NCI-H226 (cell line): ENCODE results near the gene NOL4L.
"Not testable (repeated sequence)": the region's sequence is repeated elsewhere in the genome, so short reads cannot be mapped to it uniquely, and the experiment has no call there.

Experiments used
- DNase-seq: peaks from one replicate; pipeline ENCODE4 v3.0.0-alpha.2; 2015

Gene NOL4L

GRCh38 chr20:32501709-32502108 is 83.4 kb downstream of the NOL4L start:
- DNase-seq: no peak

- DNase-seq: no peak
Observed at GRCh38 chr20:32497589-32498224, 87.4 kb downstream of the NOL4L start.

DNA sequence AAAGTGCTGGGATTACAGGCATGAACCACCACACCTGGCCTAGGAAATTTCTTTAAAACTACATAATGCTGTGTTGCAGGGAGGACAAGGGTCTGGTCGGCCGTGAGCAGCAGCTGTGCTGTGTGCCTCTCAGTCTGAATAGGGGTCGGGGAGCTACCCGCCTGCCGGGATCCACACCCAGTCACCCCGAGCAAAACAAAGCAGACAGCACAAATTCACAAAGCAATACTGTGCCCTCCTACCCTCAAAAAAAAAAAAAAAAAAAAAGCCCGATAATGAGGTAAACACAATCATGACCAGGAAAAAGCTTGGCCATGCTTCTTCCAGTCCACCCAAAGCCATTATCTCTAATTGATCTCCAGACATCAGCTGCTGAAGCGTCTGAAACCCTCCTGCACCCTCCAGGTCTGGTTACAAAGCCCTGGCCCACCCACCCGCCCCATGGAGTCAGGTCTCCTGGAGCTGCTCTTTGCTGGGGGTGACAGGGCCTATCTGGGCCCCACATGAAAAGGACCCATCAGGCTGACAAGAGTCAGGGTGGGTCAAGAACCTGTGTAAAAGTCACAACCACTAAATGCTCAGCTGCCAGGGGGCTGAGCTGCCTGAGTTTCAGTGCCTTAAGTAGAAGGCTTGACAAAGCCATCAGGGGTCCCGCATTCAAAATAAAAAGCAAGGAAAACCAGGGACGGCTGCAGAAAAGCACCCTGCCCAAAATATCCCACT is 88.2 kb downstream of the NOL4L start:
- no peak for DNase-seq

- no peak for DNase-seq
Observed at GRCh38 chr20:32495949-32496348, 89.2 kb downstream of the NOL4L start.

GRCh38 chr20:32495217-32495565 is 89.9 kb downstream of the NOL4L start:
- DNase-seq: no peak

- DNase-seq: peak; percentile 69
Observed at GRCh38 chr20:32494483-32495216, 90.5 kb downstream of the NOL4L start.

- no peak for DNase-seq
Observed at GRCh38 chr20:32493356-32493755, 91.8 kb downstream of the NOL4L start.

DNA sequence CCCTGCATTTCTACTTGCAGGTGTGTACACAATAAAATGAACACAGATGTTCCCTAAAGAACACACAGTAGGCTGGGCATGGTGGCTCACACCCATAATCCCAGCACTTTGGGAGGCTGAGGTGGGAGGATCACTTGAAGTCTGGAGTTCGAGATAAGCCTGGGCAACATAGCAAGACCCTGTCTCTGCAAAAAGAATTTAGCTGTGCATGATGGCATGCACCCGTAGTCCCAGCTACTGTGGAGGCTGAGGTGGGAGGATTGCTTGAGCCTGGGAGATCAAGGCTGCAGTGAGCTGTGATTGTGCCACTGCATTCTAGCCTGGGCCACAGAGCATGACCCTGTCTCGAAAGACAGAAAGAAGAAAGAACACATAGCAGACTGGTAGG is 93.4 kb downstream of the NOL4L start:
- DNase-seq: not testable (repeated sequence)

- DNase-seq: no peak
Observed at GRCh38 chr20:32490942-32491763, 94.0 kb downstream of the NOL4L start.

GRCh38 chr20:32488066-32488838 is 96.9 kb downstream of the NOL4L start:
- DNase-seq: no peak

GRCh38 chr20:32487381-32487780 is 97.8 kb downstream of the NOL4L start:
- no peak for DNase-seq

DNA sequence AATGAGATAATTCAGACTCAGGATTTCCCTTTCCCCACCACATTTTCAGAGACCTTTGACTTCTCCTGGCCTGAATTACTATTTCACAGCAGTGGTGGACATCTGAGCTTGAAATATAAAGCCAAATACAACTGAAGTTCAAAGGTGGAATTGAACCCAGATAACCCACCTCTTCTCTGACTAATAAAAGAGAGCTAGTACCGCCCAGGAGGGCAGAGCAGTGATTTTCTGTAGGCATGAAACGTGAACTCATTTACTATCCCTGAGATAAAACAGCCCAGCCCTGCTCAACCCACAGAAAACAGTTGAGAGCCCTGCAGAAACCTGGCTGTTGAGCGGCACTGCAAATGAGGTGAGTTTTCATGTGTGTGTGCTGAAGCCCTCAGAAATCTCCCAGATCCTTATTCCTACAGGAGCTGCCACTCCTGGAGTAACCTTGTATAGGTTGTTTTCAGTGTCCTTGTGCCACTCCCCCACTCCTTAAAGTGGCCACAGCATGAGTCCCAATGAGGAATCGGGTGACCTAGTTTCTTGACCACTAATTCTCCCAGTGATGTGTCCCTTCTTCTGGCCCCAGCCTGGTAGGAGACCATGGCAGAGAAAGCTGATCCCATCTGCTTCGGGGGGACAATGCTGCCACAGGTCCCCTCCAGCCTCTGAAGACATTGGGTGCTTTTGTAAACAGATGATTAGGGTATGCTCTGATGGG is 99.2 kb downstream of the NOL4L start:
- no peak for DNase-seq

GRCh38 chr20:32484958-32485769 is 100.0 kb downstream of the NOL4L start:
- peak; percentile 47 for DNase-seq

- DNase-seq: no peak
Observed at GRCh38 chr20:32484225-32484957, 100.7 kb downstream of the NOL4L start.

DNA sequence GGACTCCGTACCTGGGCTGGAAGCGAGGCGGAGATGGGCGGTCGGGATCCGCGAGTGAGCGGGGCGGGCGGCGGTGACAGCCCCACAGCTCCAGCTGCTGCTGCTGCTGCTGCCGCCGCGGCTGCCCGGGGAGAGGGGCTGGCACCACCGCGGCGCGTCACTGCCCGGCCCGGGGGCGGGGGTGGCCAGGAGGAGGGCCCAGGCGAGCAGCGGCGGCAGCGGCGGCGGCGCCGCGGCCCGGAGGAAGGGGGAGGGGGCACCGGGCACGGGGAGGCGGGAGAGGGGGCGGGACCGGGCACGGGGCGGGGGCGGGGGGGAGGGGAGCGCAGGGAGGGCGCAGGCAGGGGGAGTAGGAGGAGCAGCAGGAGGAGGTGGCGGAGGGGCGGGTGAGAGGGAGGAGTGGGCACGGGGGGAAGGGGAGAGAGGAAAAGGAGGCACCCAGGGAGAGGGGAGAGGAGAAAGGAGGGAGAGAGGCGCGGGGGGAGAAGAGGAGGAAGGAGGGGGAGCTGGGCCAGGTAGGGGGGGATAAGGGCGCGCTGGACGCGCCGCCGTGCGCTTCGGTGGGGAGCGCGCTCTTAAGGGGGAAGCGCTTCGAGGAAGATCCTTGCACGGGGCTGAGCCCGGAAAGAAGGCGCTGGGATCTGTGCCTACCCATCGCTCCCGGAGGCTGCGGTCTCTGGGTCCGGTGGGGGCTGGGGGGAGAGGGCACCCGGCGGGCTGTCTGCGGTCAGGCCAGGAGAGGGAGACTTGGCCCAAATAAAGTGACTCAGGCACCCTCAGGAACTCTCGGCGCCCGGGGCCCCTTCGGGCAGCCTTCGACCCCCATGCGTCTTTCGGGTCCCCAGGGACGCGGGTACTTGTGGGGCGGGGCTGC is 101.5 kb downstream of the NOL4L start:
- DNase-seq: peak; percentile 79

DNA sequence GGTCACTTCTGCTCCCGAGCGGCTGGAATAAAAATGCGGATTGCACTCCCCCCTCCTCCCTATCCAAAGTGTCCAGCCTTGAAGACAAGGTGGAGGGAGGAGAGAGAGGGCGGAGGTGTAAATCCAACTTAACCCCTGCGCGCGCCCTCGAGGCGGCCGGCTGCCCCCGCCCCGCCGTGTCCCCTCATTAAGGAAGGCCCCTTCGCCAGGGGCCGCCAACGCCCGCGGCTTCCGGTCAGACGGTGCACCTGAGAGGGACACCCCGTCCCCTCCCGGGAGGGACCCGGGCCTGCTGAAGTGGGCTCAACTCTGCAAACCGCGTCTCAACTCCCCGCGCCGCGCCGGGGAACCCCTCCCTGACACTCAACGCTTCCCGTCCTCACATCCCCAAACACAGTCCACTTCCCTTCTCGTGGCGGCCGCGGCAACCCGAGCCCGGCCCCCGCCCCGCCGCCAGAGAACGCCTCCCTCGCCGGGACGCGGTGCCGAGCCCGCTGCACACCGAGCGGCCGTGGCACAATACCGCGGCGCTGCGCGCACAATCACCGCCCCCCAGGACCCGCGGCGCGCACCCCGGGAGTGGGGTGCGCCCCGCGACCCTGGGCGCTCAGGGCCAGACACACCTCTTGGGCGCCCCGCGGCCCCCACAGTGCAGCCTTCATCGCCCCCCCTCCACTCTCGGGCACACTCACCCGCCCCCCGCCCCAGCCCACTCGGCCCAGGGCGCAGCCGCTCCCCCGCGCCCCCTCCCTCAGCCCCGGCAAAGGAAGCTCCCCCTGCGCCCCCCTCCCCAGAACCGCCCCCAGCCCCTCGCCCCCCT is 102.5 kb downstream of the NOL4L start:
- DNase-seq: no peak

- DNase-seq: no peak
Observed at GRCh38 chr20:32482143-32482441, 103.0 kb downstream of the NOL4L start.
